Epithelial cell of proximal tubule (primary cell): ENCODE results near the gene FCN1. TPM values are rescaled to one million over a fixed set of nuclear protein-coding genes. Genes with fewer than 3 reads are reported as not detected.

Source experiments
- DNase-seq: peaks from one replicate; pipeline ENCODE4 v3.0.0-alpha.2; 2011; ENCODE audit warnings: low read depth
- H3K4me3 ChIP-seq: 2 replicates; pipeline ENCODE4 v1.5.1; 2011; ENCODE audit warnings: low read depth, mild to moderate bottlenecking, low read length
- total RNA-seq: library from RNA; depleted of rRNA; stranded (reverse); fragments of >200 nt; gene quantifications from 2 replicates; pipeline ENCODE4 v1.2.3, GENCODE V29; 2015
- TF ChIP-seq, protein P1 (sequence below): conservative IDR thresholded peaks from 2 replicates; pipeline ENCODE4 v1.5.1; 2012; ENCODE audit warnings: low read depth, mild to moderate bottlenecking, low read length

The FCN1 gene
- total RNA-seq, 1 donor from 2014 or later, result not detected

GRCh38 chr9:134915046-134915985 lies 2.4 kb downstream of the FCN1 start:
- DNase-seq, result no peak
- TF ChIP-seq, protein P1, sequence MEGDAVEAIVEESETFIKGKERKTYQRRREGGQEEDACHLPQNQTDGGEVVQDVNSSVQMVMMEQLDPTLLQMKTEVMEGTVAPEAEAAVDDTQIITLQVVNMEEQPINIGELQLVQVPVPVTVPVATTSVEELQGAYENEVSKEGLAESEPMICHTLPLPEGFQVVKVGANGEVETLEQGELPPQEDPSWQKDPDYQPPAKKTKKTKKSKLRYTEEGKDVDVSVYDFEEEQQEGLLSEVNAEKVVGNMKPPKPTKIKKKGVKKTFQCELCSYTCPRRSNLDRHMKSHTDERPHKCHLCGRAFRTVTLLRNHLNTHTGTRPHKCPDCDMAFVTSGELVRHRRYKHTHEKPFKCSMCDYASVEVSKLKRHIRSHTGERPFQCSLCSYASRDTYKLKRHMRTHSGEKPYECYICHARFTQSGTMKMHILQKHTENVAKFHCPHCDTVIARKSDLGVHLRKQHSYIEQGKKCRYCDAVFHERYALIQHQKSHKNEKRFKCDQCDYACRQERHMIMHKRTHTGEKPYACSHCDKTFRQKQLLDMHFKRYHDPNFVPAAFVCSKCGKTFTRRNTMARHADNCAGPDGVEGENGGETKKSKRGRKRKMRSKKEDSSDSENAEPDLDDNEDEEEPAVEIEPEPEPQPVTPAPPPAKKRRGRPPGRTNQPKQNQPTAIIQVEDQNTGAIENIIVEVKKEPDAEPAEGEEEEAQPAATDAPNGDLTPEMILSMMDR, result no peak
- H3K4me3 ChIP-seq, result no peak overlapping the region

DNA sequence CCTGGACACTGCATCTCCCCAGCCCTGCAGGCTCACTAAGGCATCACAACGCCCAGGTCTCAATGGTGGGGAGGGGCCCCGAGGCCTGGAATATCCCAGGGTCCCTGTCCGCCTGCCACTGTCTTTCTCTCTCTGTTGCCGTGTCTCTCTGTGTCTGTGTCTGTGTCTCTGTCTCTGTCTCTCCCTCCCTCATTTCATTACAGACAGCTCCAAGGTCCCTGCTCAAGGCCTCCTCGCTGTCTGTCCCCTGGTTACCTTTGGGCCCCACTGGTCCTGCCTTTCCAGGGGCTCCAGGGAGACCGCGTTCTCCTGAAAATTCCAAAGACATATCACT lies 3.2 kb downstream of the FCN1 start:
- DNase-seq, result no peak
- TF ChIP-seq, protein P1, result no peak
- no peak overlapping the region for H3K4me3 ChIP-seq

DNA sequence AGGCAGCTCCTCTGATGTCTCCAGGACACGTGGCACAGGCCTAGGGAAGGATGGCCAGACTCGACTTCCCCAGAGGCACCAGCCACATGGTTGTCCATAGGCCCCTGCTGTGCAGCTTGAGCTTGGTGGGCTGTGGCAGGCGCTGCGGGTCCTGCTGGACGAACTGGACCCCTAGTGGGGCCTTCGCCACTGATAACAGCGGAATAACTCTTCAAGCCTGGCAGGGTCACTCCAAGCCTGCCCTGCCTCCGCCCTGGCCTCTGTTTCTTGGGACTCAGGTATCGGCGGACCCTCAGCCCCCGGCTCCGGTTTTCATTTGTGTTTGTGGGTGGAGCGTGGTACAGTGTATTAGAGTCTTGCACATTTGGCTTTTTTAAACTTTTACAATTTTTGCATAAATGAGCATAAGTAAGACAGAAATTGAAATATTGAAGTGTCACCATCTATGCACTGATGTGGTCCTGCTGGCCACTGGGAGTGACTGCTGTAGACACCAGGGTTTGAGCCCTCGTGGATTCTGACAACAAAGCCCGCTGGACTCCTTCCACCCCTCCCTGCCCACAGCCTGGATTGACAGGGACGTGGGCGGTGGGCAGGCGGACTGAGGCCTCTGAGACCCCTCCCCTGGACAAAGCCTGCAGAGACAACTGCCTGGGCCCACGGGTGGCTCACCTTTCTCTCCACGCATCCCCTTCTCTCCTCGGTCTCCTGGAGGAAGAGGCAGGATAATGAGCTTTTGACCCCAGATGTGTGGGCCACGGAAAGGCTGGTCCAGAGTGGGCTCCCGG lies 3.8 kb downstream of the FCN1 start:
- H3K4me3 ChIP-seq, result no peak overlapping the region
- no peak for DNase-seq
- TF ChIP-seq, protein P1, result no peak

GRCh38 chr9:134913041-134913712 lies 4.5 kb downstream of the FCN1 start:
- no peak for DNase-seq
- H3K4me3 ChIP-seq, result no peak overlapping the region
- TF ChIP-seq, protein P1, result no peak

DNA sequence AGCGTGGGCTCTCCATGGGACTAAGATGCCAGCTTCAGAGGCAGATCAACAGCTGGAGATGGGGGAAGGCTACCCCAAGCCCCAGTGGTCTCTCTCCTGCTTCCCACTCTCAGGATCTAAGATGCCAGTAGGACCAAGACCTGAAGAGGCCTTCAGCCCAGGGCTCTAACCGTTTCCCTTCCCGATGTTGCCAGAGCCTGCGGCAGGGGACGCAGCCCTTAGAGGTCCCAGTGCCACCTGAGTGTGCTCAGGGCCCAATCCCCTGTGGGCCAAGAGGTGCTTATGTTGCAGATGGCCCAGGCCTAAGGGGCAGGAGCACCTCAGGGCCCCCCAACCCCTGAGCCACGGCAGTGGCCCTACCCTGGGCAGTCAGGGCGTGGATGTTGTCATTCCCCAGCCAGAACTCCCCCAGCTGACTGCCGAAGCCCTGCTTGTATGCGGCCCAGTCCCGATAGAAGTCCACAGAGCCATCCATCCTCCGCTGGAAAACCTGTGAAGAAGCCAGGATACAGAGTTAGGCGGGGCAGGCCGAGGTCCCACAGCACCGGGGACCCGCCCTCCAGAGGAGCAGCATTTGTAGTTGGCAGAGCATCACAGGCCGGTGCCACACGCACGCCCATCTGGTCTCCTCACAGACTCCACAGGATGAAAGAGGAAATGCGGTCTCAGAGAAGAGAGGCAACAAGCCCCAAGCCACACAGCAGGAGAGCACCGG lies 5.4 kb downstream of the FCN1 start:
- DNase-seq, result no peak
- H3K4me3 ChIP-seq, result no peak overlapping the region
- TF ChIP-seq, protein P1, result no peak

DNA sequence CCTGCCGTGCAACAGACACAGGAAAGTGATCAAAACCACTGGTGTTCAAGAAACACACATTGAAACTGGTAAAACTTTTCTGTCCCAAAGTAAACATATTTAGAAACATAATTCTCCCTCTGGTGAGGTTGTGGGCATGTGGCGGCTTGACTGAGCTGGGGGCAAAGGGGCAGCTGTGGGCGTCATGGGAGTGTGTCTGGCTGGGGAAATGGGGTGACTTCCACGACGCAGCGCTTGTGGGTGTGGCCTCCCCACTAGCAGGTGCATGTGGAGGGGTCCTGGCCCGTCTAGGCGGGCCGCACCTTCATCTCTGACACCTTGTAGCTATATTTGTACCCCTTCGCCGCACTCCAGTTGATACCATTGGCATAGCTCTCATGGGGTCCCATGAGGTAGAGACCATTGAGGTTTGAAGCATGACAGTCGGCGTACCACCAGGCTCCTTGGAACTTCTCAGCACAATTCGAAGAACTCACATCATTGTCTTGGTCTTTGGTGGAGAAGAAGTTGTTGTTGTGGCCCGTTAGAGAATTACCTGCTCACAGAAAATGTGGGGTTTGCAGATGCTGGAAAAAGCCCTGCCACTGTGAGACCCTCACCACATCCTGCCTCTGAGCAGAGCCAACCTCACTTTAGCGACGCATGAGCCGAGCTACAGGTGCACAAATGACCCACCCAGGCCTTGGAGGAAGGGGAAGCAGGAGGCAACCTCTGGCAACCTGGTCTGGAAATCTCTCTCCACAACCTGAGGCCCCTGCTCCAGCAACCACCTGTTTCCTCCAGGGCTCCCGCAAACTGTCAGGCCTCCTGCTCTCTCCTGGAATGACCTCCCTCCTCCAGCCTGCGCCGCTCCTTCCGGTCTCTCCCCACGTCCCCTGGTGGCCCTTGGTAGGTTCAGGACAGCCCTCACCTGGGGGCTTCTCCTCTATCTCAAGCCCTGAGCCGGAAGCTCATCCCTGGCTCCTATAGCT lies 7.9 kb downstream of the FCN1 start:
- TF ChIP-seq, protein P1, result no peak
- DNase-seq, result no peak
- H3K4me3 ChIP-seq, result no peak overlapping the region
